HL-60 (cell line): ENCODE results near the gene ITPRID2.

Experiments used
- CTCF ChIP-seq: IDR thresholded peaks from one replicate; pipeline ENCODE4 v1.5.1; 2011; ENCODE audit warnings: low read length, control low read depth, inconsistent platforms; ENCODE audit not compliant: insufficient read depth
- GABPA ChIP-seq: IDR thresholded peaks from 2 replicates; pipeline ENCODE4 v1.6.1; 2012; ENCODE audit warnings: low read depth
- POLR2AphosphoS5 ChIP-seq: IDR thresholded peaks from 2 replicates; pipeline ENCODE4 v1.6.1; 2012; ENCODE audit warnings: low read depth
- REST ChIP-seq: IDR thresholded peaks from 2 replicates; pipeline ENCODE4 v1.6.1; 2012; ENCODE audit warnings: low read depth; ENCODE audit not compliant: insufficient replicate concordance
- SPI1 ChIP-seq: IDR thresholded peaks from 2 replicates; pipeline ENCODE4 v1.6.1; 2012; ENCODE audit warnings: low read depth, mild to moderate bottlenecking, borderline replicate concordance

- TF ChIP-seq CTCF, result no peak
- no peak for TF ChIP-seq REST
- TF ChIP-seq GABPA, result no peak
- no peak for TF ChIP-seq POLR2AphosphoS5
- TF ChIP-seq SPI1, result no peak
These were observed 57.5 kb downstream of the ITPRID2 start for GRCh38 chr2:181949047-181949446.
